Measurements from ENCODE around the gene TMEM108. TPM values are rescaled to one million over a fixed set of nuclear protein-coding genes. Genes with fewer than 3 reads are reported as not detected.

The TMEM108 gene
- total and polyA plus RNA-seq, 9 donors, result under 0.01 to 4.2 (median 0.46) TPM; not detected in 2

DNA sequence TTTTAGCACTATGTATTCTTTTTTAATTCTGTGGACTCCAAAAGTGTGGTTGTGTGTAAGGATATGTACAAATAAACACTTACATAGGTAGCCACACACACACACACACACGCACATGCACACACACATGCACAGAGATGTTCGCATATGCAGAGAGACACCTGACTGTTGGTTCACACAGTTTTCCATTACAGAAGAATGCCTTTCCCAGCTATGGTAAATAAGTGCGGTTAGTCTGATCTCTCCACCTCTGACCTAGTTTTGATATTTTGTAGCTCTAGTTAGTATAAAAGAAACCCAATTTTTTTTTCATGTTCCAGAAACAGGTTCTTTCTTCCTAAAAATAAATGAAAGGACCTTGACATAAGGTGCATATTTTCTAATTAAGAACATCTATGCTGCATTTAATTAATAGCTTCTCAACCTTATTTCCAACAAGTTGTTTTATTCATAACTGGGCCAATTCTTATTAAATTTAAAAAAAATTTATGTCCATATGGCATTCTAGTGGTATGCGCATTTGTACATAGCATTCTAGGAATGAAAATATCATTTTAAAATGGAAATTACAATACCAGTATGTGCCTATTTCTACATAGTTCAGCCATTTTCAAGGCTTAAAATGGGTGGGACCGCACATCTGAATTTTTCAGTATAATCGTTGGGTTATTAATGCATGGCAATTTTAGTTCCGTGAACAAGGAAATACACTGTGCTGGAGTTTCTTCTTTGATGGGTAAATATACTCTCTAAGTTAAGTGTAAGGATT is 27.2 kb downstream of the TMEM108 start:
- no peaks in the 10 kb centered on the region for H3K9me3 ChIP-seq
- no peak for DNase-seq
- TF ChIP-seq POLR2A (IDR thresholded peaks at IDR 0.05) (no peak), EP300 (IDR thresholded peaks at IDR 0.05) (no peak)
- TF ChIP-seq, protein P1, sequence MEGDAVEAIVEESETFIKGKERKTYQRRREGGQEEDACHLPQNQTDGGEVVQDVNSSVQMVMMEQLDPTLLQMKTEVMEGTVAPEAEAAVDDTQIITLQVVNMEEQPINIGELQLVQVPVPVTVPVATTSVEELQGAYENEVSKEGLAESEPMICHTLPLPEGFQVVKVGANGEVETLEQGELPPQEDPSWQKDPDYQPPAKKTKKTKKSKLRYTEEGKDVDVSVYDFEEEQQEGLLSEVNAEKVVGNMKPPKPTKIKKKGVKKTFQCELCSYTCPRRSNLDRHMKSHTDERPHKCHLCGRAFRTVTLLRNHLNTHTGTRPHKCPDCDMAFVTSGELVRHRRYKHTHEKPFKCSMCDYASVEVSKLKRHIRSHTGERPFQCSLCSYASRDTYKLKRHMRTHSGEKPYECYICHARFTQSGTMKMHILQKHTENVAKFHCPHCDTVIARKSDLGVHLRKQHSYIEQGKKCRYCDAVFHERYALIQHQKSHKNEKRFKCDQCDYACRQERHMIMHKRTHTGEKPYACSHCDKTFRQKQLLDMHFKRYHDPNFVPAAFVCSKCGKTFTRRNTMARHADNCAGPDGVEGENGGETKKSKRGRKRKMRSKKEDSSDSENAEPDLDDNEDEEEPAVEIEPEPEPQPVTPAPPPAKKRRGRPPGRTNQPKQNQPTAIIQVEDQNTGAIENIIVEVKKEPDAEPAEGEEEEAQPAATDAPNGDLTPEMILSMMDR (IDR thresholded peaks at IDR 0.05), result no peak
- H3K36me3 ChIP-seq, result no peaks in the 10 kb centered on the region
- H3K4me3 ChIP-seq, result no peak overlapping the region
- no peak overlapping the region for H3K27ac ChIP-seq
- WGBS, 3 donors, result 95 to 96% (median 96%) methylated on average over 7 of the region's 7 CpGs
- no peaks in the 10 kb centered on the region for H3K27me3 ChIP-seq
- H3K4me1 ChIP-seq (ENCODE audit: insufficient read depth), result no peaks in the 10 kb centered on the region
- intact Hi-C loops (cut with DNase I), result no loop called here

DNA sequence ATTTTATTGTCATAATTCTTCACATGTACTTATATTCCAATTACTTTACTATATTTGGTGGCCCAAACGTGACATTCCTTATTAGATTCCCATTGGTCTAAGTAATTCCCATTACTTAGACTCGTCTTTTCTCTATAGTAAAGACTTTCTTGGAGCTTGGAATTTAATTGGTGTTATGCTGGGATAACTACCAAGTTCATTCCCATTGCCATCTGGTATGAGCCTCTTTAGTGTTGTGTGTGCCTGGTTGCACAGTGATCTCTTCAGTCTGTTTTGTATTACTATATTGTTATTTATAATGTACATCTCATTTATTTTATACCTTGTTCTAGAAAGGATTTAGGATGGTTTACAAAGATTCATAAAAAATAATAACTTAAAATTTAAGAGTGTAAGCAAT is 27.8 kb downstream of the TMEM108 start:
- Histone ChIP-seq H3K4me1 (ENCODE audit: insufficient read depth) (no peaks in the 10 kb centered on the region), H3K27ac (no peak overlapping the region), H3K4me3 (no peak overlapping the region), H3K27me3 (no peaks in the 10 kb centered on the region), H3K36me3 (no peaks in the 10 kb centered on the region), H3K9me3 (no peaks in the 10 kb centered on the region)
- no peak for DNase-seq
- 86 to 88% (median 87%) methylated on average over 2 of the region's 2 CpGs for WGBS, 3 donors
- intact Hi-C loops (cut with DNase I), result no loop called here
- no peak for TF ChIP-seq EP300 (IDR thresholded peaks at IDR 0.05)
- no peak for TF ChIP-seq POLR2A (IDR thresholded peaks at IDR 0.05)
- TF ChIP-seq, protein P1 (IDR thresholded peaks at IDR 0.05), result no peak

DNA sequence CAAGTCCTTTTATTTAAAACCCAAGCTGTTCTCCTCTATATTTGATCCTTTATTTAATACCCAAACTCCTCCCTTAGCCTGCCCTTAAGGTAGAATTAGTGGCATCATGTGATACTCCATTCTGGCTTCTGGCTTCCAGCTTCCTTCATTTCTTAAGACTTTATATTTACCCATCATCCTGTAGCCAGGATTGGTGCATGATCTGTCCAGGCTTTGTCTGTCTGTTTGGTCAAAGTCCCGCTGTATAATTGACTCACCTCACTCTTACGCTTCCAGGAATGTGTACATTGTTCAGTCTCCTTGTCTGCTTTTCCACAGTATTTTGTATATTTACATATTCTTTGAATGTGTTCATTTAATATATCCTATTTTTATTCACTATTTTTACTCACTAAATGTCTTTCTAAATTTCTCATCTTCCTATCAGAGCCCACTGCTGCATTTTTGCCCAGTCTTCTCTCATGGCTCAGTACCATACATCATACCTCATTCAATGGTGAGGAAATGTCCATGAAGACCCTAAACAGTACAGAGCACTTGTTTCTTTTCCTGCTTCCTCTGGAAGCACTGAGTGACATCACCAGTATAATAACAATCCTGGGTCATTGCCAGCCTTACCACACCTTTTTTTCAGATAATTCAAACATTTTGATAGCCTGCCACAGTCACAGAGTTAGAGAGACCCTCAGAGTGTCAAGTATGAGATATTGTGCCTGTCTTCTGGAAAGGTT is 31.5 kb downstream of the TMEM108 start:
- no peaks in the 10 kb centered on the region for H3K9me3 ChIP-seq
- H3K27me3 ChIP-seq, result no peaks in the 10 kb centered on the region
- H3K4me1 ChIP-seq (ENCODE audit: insufficient read depth), result no peaks in the 10 kb centered on the region
- H3K36me3 ChIP-seq, result no peaks in the 10 kb centered on the region
- no peak for DNase-seq
- intact Hi-C loops (cut with DNase I), result no loop called here
- WGBS, 3 donors, result 95 to 98% (median 95%) methylated on average over 2 of the region's 2 CpGs
- no peak overlapping the region for H3K4me3 ChIP-seq
- TF ChIP-seq EP300 (IDR thresholded peaks at IDR 0.05), result no peak
- TF ChIP-seq POLR2A (IDR thresholded peaks at IDR 0.05), result no peak
- TF ChIP-seq, protein P1 (IDR thresholded peaks at IDR 0.05), result no peak
- no peak overlapping the region for H3K27ac ChIP-seq

DNA sequence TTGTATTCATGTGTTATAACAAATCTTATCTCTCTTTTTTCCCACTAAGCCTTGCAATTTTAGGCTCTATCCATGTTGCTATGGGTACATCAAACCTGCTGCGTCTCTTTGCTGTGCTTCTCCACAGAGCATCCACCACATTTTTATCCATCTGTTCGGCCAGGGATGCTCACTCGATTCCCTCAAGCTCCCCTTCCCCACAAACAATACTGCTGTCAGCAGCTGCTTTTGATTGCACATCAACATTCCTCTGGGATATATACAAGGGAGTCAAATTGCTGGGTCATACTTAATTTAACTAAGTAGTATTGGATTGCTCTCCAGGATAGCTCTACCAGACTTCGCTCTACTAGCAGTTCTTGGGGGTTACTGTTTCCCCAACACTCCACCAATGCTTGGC is 36.8 kb downstream of the TMEM108 start:
- no peak for DNase-seq
- intact Hi-C loops (cut with DNase I), result no loop called here
- H3K36me3 ChIP-seq, result no peaks in the 10 kb centered on the region
- no peaks in the 10 kb centered on the region for H3K9me3 ChIP-seq
- H3K27me3 ChIP-seq, result no peaks in the 10 kb centered on the region
- 89 to 93% (median 90%) methylated on average over 4 of the region's 4 CpGs for WGBS, 3 donors
- TF ChIP-seq POLR2A (IDR thresholded peaks at IDR 0.05) (no peak), EP300 (IDR thresholded peaks at IDR 0.05) (no peak)
- TF ChIP-seq, protein P1 (IDR thresholded peaks at IDR 0.05), result no peak
- no peak overlapping the region for H3K4me3 ChIP-seq
- H3K4me1 ChIP-seq (ENCODE audit: insufficient read depth), result no peaks in the 10 kb centered on the region
- no peak overlapping the region for H3K27ac ChIP-seq
